GM21786 (cell line): ENCODE data around the gene TRIM63.

Source experiments
- ATAC-seq: cut with Tn5 transposase; IDR thresholded peaks from one replicate; pipeline ENCODE4 v1.9.1; 2021; ENCODE audit not compliant: unreplicated experiment

Gene TRIM63

DNA sequence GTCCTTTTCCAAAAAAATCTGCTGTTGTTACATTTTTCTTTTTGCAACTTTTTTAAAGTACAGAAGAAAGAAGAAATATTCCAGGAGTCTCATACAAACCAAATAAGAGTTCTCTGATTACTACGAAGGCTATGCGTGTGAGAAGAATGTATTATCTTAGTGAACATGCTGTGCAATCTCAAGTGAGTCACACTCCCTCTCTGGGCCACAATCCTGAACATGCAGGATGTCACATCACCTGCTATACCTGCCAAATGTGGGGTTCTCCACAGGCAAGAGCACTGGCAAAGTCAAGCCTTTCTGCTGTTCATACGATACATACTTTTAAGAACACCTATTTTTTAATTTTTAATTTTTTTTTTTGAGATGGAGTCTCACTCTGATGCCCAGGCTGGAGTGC, 21.7 kb upstream of the TRIM63 start:
- ATAC-seq = no peak

DNA sequence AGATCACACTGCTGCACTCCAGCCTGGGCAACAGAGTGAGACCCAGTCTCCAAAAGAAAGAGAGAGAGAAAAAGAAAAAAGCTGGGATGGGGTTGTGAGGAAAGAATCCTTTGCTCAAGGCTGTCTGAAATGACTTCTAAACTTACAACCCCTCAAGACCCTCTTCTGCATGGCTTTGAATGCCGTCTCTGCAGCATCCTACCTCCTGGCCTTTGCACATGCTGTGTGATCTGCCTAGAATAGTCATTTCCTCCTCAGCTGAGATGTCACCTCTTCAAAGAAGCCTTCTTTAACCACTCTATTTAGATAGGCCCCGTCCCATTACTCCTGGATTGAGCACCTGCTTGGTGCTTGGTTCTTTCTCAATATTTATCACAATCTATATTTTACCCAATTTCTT, 17.4 kb upstream of the TRIM63 start:
- ATAC-seq = no peak

DNA sequence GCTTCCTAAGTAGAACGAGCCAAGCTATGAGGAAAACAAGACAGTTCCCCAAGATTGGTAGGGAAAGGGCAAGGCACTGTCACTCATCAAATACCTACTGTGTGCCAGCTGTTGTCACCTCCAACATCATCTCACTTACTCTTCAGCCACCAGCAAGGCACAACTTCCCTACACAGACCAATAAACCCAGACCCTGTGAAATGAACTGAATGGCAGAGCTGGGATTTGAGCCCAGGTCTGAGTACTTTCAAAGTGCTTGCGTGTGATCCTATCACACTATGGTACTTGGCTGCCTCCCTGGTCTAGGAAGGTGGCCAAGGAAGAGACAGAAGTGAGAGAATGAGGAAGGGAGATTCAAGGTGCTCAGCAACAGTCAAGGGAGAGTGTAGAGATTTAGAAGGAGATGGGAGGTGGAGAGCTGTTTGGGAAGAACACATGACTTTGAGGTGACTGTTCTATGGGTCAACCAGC, 16.7 kb upstream of the TRIM63 start:
- no peak for ATAC-seq

DNA sequence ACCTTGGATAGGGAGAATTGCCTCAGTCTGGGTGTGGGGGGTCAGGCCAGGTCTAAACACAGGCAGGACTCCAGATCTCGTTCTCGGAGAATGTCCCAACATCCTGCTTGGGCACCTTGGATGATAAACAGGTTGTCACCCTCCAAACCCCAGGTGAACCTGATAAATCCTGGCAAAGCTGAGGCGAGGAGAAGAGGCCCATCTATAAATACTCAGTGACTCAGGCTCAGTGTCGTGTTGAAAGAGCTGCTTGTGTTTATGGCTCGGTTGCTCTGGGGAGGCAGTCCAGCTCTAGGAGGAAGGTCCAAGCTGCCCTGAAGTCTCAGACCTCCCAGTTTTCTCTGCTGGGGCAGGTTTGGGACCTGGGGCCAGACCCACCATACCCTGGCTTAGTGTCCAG, 15.8 kb upstream of the TRIM63 start:
- no peak for ATAC-seq

DNA sequence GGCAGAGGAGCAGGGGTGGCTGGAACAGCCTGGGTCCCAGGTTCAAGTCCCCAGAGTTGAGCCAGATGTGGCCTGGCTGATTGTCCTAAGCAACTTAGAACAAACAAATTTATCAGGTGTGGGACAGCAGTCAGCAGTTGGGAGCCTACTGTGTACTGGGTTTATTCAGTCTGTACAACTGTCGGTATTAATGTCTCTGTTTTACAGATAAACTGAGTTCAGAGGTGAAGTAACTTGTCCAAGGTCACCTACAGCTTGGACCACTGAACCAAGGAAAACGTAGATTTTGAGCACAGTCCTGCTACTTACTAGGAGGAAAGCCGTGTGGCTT, 14.6 kb upstream of the TRIM63 start:
- no peak for ATAC-seq

DNA sequence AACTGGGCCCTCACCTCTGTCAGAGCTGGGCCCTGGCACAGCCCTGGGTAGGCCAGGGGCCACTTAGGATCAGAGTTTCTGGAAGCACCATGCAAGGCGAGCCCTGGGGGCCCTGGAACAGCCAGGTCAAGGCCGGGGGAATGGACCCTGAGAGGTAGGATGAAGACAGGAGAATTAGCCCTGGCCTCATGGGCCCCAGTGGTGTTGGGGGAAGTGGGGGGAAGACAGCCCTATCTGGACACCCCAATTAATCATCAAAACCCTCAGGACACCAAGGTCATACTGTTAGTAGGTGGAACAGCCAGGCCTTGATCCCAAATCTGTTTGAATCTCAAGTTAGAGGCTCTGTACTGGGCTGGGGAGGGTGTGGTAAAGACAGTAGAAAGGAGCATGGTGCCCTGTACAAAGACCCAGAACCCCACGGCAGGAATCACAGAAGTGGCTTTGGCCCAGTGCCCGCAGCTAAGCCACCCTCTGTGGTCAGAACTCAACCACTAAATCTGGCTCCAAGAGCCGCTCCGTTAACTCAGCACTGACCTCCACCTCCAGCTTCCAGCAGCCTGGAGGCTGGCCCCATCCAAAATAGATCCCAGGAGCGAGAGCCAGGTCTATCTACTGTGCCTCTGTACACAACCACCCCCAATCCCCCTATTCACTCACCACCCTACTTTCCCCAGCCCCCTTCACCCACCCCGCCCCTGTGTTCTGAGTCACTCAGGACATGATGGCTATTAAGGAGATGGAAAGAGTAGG, 14.0 kb upstream of the TRIM63 start:
- ATAC-seq = no peak

DNA sequence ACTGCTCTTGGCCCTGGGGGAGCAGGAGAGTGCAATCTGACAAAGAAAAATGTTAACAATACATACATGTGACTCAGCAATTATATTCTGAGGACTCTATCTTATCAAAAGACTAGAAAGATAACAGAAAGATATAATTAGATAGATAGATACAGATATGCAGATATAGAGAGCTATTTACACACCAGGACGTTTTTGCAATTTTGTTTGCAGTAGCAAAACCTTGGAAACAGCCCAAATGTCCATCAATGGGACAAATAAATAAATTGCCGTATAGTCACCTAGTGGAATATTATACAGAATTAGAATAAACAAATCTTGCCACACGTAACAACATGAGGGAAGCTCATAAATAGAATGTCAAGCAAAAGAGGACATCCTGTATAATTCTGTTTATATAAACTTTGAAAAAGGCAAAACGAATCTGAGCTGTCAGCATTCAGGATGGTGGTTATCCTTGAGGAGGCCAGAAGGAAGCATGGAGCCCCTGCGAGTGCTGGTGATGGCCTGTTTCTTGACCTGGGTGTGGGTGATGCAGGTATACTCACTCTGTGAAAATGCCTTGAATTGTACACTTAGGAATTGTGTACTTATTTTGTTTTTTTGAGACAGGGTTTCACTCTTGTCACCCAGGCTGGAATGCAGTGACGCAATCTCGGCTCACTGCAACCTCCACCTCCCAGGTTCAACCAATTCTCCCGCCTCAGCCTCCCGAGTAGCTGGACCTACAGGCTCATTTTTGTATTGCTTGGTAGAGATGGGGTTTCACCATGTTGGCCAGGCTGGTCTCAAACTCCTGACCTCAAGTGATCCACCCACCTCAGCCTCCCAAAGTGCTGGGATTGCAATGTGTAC, 12.8 kb upstream of the TRIM63 start:
- no peak for ATAC-seq

DNA sequence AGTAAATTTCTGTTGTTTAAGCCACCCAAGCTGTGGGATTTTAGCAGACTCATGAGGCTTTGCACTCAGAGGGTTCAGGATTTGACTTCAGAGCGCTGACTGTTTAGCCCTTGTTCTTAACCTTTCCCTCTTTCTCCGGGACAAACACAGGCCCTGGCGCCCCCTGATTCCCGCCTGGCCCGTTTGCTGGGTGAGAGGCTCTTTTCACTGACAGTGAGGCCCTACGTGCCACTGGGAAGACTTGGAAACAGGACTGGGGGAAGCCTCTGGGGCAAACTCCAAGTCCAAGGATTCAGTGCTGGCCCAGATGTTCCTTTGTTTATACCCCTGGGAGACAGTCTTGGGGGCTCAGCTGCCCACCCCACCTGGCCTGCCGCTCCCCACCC, 11.7 kb upstream of the TRIM63 start:
- no peak for ATAC-seq

DNA sequence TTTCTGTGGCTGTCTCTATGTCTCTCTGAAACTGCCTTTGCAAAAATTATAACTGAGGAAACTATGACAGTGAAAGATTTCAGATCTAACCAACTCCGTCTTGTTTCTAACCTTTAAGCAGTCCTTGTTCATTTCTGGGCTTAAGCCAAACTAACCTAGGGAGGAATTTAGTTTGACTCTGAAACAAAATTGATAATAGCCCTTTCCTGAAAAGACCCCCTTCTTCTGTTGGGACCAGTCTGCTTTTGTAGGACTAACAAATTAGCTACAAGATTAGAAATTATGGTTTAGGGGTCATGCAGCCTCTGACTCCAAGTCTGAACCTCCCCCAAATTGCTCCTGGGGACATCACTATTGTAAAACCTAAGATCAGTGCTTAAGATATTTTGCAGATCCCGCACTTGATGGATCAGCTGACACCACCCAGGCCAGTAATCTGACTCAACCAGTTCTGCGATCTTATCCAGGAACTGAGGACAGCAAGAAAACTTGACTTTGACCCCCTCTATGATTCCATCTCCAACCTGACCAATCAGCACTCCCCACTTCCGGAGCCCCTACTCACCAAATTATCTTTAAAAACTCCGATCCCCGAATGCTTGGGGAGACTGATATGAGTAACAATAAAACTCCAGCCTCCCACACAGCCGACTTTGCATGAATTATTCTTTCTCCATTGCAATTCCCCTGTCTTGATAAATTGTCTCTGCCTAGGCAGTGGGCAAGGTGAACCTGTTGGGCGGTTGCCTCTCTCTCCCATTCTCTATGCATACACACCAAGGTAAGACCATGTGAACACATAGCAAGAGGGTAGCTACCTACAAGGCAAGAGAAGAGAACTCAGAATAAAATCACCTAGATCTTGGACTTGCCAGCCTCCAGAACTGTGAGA, 11.1 kb upstream of the TRIM63 start:
- ATAC-seq = no peak

DNA sequence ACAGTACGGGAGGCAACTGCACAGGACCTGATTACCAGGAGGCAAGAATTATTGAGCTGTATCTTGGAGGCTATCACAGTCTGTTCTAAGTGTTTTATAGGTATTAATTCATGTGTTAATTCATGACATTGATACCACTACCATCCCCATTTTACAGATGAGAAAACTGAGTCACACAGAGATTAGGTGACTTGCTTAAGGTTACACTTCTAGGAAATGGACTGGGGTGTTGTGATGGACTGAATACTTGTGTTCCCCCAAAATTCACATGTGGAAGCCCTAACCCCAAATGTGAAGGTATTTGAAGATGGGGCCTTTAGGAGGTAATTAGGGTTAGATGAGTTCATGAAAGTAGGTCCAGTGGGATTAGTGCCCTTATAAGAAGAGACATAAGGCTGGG, 10.1 kb upstream of the TRIM63 start:
- ATAC-seq = no peak

DNA sequence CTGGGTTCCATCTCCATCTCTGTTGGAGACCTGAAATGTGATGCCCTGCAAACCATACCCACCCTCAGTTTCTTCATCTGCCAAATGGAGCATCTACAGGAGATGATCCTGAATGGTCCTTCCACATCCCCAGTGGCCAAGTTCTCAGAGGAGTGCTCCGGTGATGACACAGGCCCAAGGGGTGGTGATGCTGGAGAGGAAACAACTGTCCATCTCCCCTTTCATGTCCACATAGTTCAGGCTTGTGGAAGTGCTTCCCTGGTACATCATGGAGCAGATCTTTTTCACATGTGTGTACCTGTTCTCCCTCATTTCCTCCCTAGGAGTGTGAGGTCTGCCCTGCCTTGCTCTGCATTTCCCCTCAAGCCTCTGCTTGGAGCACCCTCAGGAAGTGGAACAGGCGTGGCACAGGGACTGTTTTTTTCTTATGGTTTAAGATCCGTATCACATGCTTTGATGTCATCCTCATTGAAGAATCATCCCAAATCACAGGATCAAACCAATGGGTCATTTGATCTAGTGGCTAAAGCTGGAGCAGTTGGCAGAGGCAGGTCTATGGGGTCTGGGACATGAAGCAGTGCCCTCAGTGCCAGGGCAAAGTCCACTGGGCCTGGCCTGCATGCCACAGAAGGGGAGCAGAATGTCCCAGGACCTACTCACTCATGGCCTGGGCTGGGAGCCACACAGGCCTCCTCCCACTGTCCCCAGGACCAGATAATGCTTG, 8.2 kb upstream of the TRIM63 start:
- ATAC-seq = no peak

DNA sequence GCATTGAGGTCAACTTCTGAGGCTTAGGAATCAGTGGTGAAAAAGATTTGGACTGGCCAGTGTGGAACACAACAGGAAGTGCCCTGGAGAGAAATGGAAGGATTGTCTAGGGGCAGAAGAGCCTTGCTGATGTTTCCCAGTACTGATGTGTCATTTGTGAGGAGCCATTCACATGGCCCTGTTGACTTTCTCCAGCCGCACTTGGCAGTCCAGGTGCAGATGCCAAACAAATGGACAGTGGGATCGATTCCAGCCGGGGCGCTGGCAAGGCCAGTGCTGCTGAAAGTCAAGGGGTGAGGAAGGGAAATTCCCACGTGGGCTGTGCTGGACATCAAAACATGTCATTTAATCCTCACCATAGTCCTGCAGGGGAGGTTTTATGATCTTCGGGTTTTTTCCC, 4.9 kb upstream of the TRIM63 start:
- no peak for ATAC-seq

DNA sequence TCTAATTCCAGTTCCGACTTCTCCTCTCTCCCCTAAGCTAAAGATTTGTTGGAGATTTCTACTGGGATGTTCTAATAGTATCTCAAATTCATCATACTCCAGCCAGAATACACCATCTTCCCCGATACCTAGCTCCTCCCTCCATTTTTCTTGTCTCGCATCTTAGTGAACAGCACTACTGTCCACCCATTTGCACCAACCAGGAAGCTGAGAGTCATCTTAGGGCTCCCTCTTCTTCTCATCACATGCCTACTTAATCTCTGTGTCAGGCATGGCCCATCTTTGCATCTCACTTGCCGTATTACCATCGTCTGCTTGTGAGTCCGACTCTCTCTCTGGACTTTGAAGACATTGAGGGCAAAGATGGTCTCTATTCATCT, 3.5 kb upstream of the TRIM63 start:
- ATAC-seq = no peak

DNA sequence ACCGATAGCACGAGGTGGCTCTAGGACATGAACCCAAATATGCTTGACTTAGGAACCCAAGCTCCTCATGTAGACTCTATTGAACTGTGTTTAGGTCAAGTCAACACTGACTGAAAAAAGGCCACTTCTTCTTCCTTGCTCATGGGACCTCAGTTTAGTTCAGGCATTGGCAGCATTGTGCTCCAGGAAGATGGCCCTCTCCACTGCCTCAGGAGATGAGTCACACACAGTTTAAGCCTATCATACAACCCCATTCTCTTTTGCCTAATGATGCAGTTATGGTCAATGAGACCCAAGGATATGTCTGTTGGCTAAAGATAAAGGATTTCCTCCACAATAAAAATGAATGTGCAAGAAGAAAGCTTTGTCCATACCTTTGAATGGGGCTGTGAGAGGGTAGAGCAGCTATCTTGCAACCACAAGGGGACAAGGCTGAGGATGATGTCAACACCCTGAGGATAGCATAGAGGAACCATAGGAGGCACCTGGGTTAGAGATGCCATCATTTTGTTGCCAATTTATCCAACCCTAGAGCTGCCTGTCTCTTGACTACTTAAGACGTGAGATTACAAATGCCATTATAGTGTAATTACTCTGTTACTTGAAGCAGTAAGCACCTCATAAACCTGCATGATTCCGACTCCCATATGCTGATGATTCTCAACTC, 3.0 kb upstream of the TRIM63 start:
- no peak for ATAC-seq

DNA sequence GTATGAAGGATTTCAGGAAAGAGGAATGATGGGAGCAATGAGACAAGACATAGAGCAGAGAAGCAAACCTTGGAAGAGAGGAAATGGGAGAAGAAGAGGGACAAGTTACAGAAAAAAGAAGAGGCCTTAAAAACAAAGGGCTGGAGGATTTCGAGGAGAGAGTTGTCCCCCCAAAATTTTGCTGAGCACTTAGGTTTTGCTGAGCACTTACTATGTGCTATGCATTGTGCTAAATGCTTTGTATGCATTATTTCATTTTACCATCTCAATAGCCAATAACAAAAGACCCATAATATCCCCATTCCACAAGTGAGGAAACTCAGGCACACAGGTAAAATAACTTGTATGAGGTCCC, 2.5 kb upstream of the TRIM63 start:
- no peak for ATAC-seq

DNA sequence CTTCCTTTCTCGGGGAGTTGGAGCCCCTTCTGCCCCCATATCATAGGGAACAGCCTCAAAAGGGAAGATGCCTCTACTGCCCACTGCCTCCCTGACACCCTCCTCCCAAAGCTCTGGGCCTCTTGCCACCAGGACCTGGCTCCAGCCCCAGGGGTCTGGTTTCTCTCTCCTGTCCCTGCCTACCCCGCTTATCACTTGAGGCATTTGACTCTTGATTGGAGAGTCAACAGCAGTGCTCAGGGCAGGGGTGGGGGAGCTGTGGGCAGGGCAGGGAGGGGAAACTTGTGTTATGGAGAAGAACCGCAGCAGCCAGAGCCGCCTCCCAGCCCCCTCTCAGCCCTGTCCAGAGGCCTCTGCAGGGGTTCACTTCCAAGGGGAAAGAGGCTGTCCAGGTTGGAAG, 573 bp downstream of the TRIM63 start:
- no peak for ATAC-seq

DNA sequence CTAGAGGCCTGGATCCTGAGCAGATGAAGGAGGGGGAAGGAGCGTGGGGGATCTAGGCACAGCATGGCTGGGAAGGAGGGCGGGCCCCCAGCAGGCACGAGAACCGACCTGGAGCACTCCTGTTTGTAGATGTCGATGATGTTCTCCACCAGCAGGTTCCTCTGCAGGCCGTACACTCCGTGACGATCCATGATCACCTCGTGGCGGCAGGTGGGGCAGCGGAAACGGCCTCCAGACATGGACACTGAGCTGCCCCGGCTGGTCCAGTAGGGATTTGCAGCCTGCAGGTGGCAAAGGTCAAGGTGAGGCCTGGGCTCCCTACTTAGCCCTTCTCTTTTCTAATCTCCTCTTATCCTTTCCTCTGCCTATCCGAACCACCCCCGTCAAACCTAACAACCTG, 1.3 kb downstream of the TRIM63 start:
- ATAC-seq = no peak

DNA sequence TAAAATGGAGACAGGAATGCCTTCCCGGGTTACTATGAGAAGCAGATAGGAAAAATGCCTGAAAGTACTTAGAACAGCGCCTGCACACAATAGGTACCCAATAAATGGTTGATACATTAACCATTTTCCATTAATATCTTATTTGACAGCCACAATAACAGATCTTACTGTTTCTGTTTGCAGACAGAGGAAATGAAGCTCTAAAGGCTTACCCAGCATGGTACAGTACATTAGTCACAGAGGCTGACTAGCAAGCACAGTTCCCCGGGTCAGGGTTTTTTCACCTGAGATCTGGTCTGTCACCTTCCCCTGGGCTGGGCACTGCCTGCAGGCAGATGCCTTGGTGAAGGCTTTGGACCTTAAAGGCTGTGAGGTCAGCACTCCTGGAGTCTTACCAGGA, 2.9 kb downstream of the TRIM63 start:
- ATAC-seq = no peak

DNA sequence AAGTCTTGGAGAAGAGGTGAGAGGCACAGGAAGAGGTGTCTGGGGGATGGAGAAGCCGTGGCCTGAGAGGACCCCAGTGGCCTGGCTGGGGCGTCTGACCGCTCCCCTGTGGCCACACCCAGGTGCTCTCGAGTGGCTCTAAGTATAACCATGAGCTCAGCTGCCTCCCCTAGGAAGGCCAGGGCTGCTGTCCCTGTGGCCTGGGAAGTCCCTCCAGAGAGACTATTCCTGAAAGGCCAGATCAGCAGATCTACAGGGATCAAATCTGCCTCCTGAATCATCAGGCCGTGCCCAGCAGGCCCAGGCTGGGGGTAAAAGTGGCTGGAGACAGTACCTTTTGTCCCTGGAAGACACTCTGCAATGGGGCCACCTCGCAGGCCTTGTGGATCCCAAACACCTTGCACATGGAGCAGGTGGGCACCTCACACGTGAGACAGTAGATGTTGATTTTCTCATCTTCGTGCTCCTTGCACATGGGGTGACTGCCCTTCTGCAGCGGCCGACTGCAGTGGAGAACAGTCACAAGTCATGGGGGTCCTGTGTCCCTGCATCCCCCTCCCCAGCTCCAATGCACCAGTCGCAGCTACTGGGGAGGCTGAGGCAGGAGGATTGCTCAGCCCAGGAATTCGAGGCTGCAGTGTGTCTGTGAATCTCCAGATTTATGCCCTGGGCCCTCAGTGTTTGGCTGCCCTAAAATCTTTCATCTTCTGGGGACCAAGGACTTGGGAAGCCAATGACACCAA, 6.4 kb downstream of the TRIM63 start:
- ATAC-seq = no peak

DNA sequence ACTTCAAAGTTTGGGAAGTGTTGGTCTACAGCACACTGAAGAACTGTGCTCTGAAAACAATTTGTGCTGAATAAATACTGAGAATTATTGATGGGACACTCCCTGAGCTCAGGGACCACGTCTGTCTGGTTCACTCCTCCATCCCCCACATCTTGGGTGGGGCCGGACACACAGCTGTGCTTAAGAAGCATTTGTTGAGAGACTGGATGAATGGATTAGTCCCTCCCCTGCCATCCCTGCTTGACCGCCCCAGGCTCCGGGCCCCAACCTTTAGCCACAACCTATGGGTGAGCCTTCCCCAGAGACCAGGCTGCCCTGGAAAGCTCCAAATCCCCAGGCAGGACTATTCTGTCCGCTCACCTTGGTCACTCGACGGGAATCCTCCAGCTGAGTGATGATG, 7.5 kb downstream of the TRIM63 start:
- no peak for ATAC-seq
